CD4-positive, alpha-beta T cell treated with Interleukin-15 for 4 hours (primary cell): ENCODE data around the gene GTPBP1.

Experiments used
- DNase-seq: peaks from one replicate; pipeline ENCODE4 v3.0.0-alpha.2; 2020; ENCODE audit warnings: low spot score

Gene GTPBP1

GRCh38 chr22:38727123-38727522 is 21.4 kb downstream of the GTPBP1 start:
- DNase-seq = no peak

- DNase-seq = no peak
Observed at GRCh38 chr22:38727530-38728451, 22.0 kb downstream of the GTPBP1 start.

DNA sequence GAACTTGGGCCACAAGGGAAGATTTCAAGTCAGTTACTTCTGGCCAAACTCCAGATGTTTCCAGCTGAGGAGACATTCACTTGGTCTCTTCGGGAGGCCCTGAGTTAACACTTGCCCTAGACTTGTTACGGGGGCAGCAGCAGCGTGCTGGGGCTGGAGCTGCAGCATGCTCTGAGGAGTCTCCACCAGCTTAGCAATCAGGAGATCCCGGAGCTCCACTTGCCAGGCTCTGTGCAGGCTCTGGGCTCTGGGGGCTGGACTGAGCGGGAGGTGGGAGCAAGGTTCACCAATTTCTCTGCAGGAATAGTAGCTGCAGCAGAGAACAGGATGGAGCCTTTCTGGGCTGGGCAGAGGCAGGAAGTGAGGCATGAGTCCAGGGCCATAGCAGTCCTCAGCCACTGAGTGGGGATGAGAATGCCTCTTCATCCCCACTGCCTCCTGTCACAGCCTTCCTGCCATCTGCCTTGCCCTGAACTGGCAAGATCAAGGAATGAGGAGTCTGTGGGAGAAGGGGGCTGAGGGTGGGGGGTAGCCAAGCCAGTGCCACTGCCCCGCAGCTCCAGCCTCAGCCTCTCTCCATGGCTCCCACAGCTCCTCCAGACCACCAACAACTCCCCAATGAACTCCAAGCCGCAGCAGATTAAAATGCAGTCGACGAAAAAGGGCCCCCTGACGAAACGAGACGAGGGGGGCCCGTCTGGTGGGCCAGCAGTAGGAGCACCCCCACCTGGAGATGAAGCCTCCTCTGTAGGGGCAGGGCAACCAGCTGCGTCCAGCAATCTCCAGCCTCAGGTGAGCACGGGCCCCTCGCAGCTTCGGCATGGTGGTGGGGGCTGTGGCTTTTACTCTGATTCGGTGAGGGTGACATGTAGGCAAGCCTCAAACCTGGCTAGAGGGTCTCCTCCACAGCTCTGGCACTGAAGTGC is 23.4 kb downstream of the GTPBP1 start:
- DNase-seq = no peak

DNA sequence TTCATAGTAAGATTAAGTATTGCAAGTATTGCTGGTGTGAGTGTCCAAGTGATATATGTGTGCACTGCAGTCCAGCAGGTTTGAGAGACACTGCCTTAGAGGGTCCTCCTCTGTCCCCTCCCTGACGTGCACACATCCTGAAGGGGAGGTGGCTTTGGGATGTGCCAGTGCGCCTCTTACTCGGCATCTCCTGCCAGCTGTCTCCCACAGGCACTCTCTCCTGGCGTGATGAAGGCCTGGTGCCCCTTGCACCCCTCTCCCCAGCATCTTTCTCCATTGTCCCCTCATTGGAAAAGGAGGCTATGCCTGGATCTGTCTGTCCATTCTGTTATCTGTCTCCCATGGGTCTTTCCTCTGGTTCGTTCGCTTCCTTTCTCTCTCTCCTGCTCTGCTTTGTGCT is 24.2 kb downstream of the GTPBP1 start:
- DNase-seq = no peak

GRCh38 chr22:38730411-38730871 is 24.7 kb downstream of the GTPBP1 start:
- DNase-seq = no peak

GRCh38 chr22:38731703-38732161 is 26.0 kb downstream of the GTPBP1 start:
- no peak for DNase-seq

DNA sequence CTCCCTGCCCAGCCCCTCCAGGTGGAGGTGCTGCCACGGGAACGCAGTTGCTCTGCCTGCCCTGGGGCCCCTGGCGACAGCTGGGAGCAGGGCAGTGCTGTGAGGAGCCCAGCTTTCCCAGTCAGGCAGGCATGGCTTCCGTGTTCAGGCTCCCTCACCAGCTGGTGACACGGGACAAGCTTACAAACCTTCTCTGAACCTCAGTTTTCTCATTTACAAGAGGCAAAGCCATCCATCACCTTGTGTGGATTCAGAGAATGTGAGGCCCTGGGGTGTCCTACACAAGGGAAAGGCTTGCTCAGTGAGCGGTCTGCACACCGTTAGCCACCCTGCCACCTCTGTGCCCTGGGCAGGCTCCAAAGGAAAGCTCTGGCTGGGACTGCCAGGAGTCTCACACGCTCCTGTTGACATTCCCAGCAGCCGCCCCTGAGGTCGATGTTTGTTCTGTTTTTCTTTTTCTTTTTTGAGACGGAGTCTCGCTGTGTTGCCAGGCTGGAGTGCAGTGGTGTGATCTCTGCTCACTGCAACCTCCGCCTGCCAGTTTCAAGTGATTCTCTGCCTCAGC is 26.6 kb downstream of the GTPBP1 start:
- DNase-seq = no peak

GRCh38 chr22:38733329-38733723 is 27.6 kb downstream of the GTPBP1 start:
- peak; percentile 55 for DNase-seq

DNA sequence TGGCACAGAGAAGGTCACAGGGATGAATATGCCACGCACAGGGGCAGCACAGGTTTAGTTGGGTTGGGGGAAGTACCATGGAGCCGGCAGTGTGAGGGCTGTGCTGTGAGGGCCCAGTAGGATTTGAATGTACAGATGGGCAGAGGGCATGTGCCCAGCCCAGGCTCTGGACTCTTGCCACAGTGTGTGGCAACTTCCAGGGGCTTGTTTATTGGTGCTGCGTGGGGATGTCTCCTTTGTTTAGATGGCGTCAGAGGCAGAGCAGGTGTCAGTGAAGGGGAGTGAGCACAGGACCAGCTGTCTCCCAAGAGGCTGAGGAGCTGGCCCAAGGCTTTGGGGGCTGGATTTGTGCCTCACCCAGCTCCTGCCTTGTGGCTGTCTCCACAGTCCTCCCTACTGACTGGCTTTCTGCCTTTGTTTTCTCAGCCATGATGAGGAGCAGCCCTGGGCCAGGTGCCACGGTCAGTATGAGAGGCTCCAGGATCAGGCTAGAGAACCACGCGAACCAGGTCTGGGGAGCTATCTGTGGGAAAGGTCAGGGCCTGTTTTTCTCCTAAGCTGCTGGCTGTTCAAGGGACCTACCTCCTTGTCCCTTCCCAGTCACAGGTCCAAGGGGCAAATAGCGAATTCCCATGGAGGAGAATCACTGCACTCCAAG is 28.1 kb downstream of the GTPBP1 start:
- DNase-seq = no peak

DNA sequence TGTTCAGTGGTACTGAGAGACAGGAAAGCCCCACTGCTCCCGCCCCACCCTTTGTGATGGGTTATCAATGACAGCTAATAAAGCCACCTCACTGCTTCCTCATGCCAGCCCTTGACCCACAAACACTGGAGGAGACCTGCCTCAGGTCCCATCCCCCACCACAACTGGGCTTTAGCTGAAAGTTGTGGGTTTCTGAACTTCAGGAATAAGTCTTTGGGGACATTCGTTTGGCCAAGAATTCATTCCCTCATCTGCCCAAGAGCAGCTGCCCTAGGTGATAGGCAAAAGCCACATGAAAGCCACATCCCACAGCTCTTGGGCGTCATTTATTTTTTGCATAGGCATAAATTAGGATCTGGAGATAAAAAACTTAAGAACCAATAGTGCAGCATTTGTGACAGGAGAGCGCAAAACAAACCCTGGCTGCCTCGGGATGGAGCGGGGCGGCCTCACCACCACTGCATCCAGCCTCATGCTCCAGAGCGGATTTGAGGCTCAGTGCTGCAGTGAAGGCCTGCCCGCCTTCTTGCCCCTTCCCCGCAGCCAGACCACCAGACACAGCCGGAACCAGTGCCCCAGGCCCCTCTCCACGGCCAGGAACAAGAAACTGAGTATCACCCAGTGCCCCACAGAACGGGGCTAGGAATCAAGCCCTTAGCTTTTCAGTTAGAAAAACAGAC is 28.8 kb downstream of the GTPBP1 start:
- no peak for DNase-seq

GRCh38 chr22:38735126-38735464 is 29.4 kb downstream of the GTPBP1 start:
- DNase-seq = no peak

- DNase-seq = no peak
Observed at GRCh38 chr22:38735465-38736256, 29.9 kb downstream of the GTPBP1 start.

GRCh38 chr22:38736257-38736570 is 30.5 kb downstream of the GTPBP1 start:
- DNase-seq = no peak

GRCh38 chr22:38737302-38738060 is 31.7 kb downstream of the GTPBP1 start:
- no peak for DNase-seq

GRCh38 chr22:38738475-38739070 is 32.8 kb downstream of the GTPBP1 start:
- DNase-seq = no peak

DNA sequence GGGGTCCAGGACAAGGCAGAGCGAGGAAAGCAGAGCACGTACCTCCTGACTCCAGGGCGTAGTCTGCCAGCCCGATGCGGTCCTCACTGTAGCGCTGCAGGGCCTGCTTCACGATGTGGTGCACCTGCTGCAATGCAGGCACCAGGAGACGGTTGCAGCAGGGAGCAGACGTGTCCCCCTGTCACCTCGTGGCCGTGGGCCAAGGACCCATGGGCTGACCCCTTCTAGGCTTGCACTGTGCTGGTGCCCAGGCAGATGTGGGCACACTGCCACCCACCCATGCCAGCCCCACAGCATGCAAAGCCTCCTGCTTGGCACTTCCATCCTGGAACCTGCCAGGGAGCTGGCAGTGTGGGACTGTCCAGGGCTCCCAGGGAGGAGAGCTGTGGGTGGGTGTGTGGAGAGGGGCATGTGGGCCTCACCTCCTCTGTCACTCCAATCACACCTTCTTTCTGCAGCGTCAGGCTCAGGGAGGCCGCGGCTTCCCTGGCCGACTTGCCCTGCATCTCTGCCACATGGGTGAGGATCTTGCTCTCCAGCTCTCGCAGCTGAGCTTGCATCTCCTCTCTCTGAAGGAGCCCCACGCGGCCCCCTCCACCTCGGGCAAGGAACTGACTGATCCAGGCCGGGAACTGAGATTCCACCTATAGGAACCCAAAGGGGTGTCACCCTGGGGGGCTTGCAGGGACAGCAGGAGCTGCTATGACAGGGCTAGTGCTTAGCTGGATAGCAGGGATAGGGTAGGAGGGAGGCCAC is 33.7 kb downstream of the GTPBP1 start:
- DNase-seq = no peak

- DNase-seq = no peak
Observed at GRCh38 chr22:38740116-38740723, 34.5 kb downstream of the GTPBP1 start.

DNA sequence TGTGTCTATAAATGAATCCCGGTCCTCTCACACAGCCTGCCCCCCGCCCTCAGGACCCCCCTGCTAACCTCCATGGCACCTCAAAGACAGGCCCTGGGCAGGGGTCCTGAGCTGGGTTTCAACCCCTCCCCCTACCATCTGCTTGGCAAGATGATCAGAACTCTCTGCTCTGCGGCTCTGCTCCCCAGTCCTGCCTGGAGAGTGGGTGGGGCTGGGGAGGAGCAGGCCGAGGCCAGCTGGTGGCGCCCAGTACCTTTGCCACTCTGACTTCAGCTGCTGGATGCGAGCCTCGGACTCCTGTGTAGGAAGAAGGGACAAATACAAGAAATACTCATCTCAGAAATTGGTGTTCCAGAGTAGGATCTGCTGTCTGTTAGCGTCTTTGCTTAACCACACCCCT is 35.0 kb downstream of the GTPBP1 start:
- DNase-seq = no peak
